NCI-H526 (cell line): Measurements from ENCODE around the gene TRIO.
A peak's percentile ranks its signal among the peaks of the same experiment; 100 is the strongest.

ENCODE experiments used
- DNase-seq, 2 experiments: peaks; one replicate each; lab custom pipeline; 2025; lab: John Stamatoyannopoulos, UW

TRIO gene

GRCh38 chr5:14296533-14297331 lies 153.6 kb downstream of the TRIO start:
- no peak for DNase-seq

- DNase-seq = no peak
Measured at GRCh38 chr5:14297697-14298096, 154.6 kb downstream of the TRIO start.

- no peak for DNase-seq
Measured at GRCh38 chr5:14298126-14298847, 155.1 kb downstream of the TRIO start.

- no peak for DNase-seq
Measured at GRCh38 chr5:14299666-14300065, 156.5 kb downstream of the TRIO start.

- no peak for DNase-seq
Measured at GRCh38 chr5:14301186-14301585, 158.0 kb downstream of the TRIO start.

- no peak for DNase-seq
Measured at GRCh38 chr5:14302330-14302729, 159.2 kb downstream of the TRIO start.

- DNase-seq = no peak
Measured at GRCh38 chr5:14305045-14305444, 161.9 kb downstream of the TRIO start.

GRCh38 chr5:14306329-14306815 lies 163.2 kb downstream of the TRIO start:
- no peak for DNase-seq

- no peak for DNase-seq
Measured at GRCh38 chr5:14308384-14309154, 165.4 kb downstream of the TRIO start.

- no peak for DNase-seq
Measured at GRCh38 chr5:14309199-14309598, 166.1 kb downstream of the TRIO start.

- DNase-seq = no peak
Measured at GRCh38 chr5:14309878-14310531, 166.9 kb downstream of the TRIO start.

- DNase-seq = no peak
Measured at GRCh38 chr5:14310901-14311300, 167.8 kb downstream of the TRIO start.

GRCh38 chr5:14313986-14314690 lies 171.0 kb downstream of the TRIO start:
- peak; percentile 25 to 42 for DNase-seq

GRCh38 chr5:14316471-14316870 lies 173.3 kb downstream of the TRIO start:
- DNase-seq = no peak

- no peak for DNase-seq
Measured at GRCh38 chr5:14319102-14319501, 176.0 kb downstream of the TRIO start.

GRCh38 chr5:14321936-14322335 lies 178.8 kb downstream of the TRIO start:
- no peak for DNase-seq

GRCh38 chr5:14322437-14323187 lies 179.5 kb downstream of the TRIO start:
- DNase-seq = no peak

- DNase-seq = no peak
Measured at GRCh38 chr5:14323466-14323865, 180.3 kb downstream of the TRIO start.

GRCh38 chr5:14325369-14325768 lies 182.2 kb downstream of the TRIO start:
- no peak for DNase-seq
